MM.1S (cell line): ENCODE data around the gene MIGA1.
"Not testable (repeated sequence)": the region's sequence is repeated elsewhere in the genome, so short reads cannot be mapped to it uniquely, and the experiment has no call there.

ENCODE experiments used
- DNase-seq: peaks from one replicate; pipeline ENCODE4 v3.0.0-alpha.2; 2015
- H2AFZ ChIP-seq: fragments of 300-600 bp; sonication (generic); 2 replicates; pipeline ENCODE4 v1.6.0; 2016; ENCODE audit warnings: antibody characterized with exemption, low read length
- H3F3A ChIP-seq: fragments of 300-600 bp; sonication (generic); 2 replicates; pipeline ENCODE4 v1.6.1; 2016; ENCODE audit warnings: mild to moderate bottlenecking, antibody characterized with exemption, low read length, moderate library complexity, mixed read lengths; ENCODE audit not compliant: insufficient read depth
- H3K27ac ChIP-seq: fragments of 300-600 bp; sonication (generic); 2 replicates; pipeline ENCODE4 v1.5.1; 2016; ENCODE audit warnings: mild to moderate bottlenecking, low read length
- H3K27me3 ChIP-seq: fragments of 300-600 bp; sonication (generic); replicated peaks from 2 replicates; pipeline ENCODE4 v1.6.0; 2016; ENCODE audit warnings: low read length; ENCODE audit not compliant: insufficient read depth
- H3K36me3 ChIP-seq: fragments of 300-600 bp; sonication (generic); replicated peaks from 2 replicates; pipeline ENCODE4 v1.6.1; 2016; ENCODE audit warnings: mild to moderate bottlenecking, low read length, mixed read lengths; ENCODE audit not compliant: insufficient read depth
- H3K4me1 ChIP-seq: fragments of 300-600 bp; sonication (generic); 2 replicates; pipeline ENCODE4 v1.6.1; 2016; ENCODE audit warnings: low read length, mixed read lengths
- H3K4me2 ChIP-seq: fragments of 300-600 bp; sonication (generic); 2 replicates; pipeline ENCODE4 v1.6.0; 2016; ENCODE audit warnings: low read depth, low read length
- H3K4me3 ChIP-seq: fragments of 300-600 bp; sonication (generic); 2 replicates; pipeline ENCODE4 v1.5.1; 2016; ENCODE audit warnings: low read length, mixed read lengths
- H3K79me2 ChIP-seq: fragments of 300-600 bp; sonication (generic); 2 replicates; pipeline ENCODE4 v1.6.1; 2016; ENCODE audit warnings: mixed run types, low read length, mixed read lengths
- H3K9ac ChIP-seq: fragments of 300-600 bp; sonication (generic); 2 replicates; pipeline ENCODE4 v1.6.1; 2016; ENCODE audit warnings: low read length, mixed read lengths
- H3K9me2 ChIP-seq: fragments of 300-600 bp; sonication (generic); replicated peaks from 2 replicates; pipeline ENCODE4 v1.6.1; 2016; ENCODE audit warnings: mild to moderate bottlenecking, low read length, mixed read lengths; ENCODE audit not compliant: insufficient read depth
- H3K9me3 ChIP-seq: fragments of 300-600 bp; sonication (generic); replicated peaks from 2 replicates; pipeline ENCODE4 v1.6.1; 2016; ENCODE audit warnings: mild to moderate bottlenecking, low read length, mixed read lengths; ENCODE audit not compliant: insufficient read depth
- H4K20me1 ChIP-seq: fragments of 300-600 bp; sonication (generic); 2 replicates; pipeline ENCODE4 v1.6.1; 2016; ENCODE audit warnings: mild to moderate bottlenecking, low read length, moderate library complexity, mixed read lengths; ENCODE audit not compliant: insufficient read depth
- EZH2 ChIP-seq: fragments of 300-600 bp; sonication (generic); optimal IDR thresholded peaks from 2 replicates; pipeline ENCODE3; 2017; ENCODE audit warnings: low read depth, mild to moderate bottlenecking, antibody characterized with exemption, low read length, mixed read lengths
- EZH2phosphoT487 ChIP-seq: fragments of 300-600 bp; sonication (generic); IDR thresholded peaks from 2 replicates; pipeline ENCODE4 v1.6.1; 2018; ENCODE audit warnings: antibody characterized with exemption, low read length
- TF ChIP-seq, protein P1 (sequence below): fragments of 300-600 bp; sonication (generic); IDR thresholded peaks from 2 replicates; pipeline ENCODE4 v1.5.1; 2016; ENCODE audit warnings: antibody characterized with exemption, low read length, mixed read lengths

The MIGA1 gene

DNA sequence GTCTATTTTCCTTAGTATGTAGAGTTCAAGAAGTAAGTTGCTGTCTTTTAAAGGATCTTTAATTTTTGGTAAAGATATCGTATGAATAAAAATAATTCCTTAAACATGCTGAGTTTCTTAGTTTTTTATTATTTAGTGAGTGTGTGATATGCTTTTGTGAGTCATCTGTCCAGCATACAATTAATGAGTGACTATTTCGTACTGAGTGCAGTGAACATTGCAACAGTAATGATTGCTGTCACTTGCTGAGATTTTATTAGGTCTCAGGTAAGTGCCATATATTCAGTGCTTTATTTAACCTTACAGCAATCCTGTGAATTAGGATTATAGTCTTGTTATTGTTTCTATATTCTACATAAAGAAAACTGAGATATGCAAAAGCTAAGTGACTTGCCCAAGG is 22.6 kb downstream of the MIGA1 start:
- H3F3A ChIP-seq: no peaks in the 10 kb centered on the region
- H3K4me2 ChIP-seq: no peak overlapping the region
- no peak overlapping the region for H3K9ac ChIP-seq
- no peaks in the 10 kb centered on the region for H3K79me2 ChIP-seq
- H3K9me2 ChIP-seq: no peaks in the 10 kb centered on the region
- no peaks in the 10 kb centered on the region for H3K36me3 ChIP-seq
- TF ChIP-seq EZH2 (no peak), EZH2phosphoT487 (no peak)
- no peak overlapping the region for H3K27ac ChIP-seq
- H3K9me3 ChIP-seq: no peaks in the 10 kb centered on the region
- H3K4me3 ChIP-seq: no peak overlapping the region
- no peaks in the 10 kb centered on the region for H3K27me3 ChIP-seq
- H3K4me1 ChIP-seq: no peaks in the 10 kb centered on the region
- DNase-seq: no peak
- no peaks in the 10 kb centered on the region for H4K20me1 ChIP-seq
- H2AFZ ChIP-seq: no peak overlapping the region

DNA sequence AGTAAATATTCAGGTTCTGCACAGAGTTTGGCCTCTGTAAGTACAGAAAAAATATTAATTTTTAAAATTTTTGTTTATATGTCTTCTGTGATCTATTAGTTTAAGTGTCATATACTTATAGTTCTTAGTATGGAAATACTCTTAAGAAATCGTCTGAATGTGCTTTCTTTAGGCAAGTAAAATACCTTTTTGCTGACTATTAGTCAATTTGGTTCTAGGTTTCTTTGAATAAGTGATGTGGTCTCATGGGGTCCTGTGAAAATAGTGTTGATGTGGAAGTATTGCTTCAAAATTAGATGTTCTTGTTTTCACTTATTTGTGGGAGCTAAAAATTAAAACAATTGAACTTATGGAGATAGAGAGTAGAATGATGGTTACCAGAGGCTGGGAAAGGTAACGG is 23.9 kb downstream of the MIGA1 start:
- no peak overlapping the region for H2AFZ ChIP-seq
- H3K27ac ChIP-seq: no peak overlapping the region
- no peaks in the 10 kb centered on the region for H3K36me3 ChIP-seq
- DNase-seq: no peak
- no peaks in the 10 kb centered on the region for H3K9me3 ChIP-seq
- H4K20me1 ChIP-seq: no peaks in the 10 kb centered on the region
- no peaks in the 10 kb centered on the region for H3K79me2 ChIP-seq
- H3K27me3 ChIP-seq: no peaks in the 10 kb centered on the region
- H3K9ac ChIP-seq: no peak overlapping the region
- no peaks in the 10 kb centered on the region for H3F3A ChIP-seq
- no peak overlapping the region for H3K4me3 ChIP-seq
- H3K4me2 ChIP-seq: no peak overlapping the region
- no peaks in the 10 kb centered on the region for H3K9me2 ChIP-seq
- no peaks in the 10 kb centered on the region for H3K4me1 ChIP-seq
- no peak for TF ChIP-seq EZH2
- TF ChIP-seq, protein P1, sequence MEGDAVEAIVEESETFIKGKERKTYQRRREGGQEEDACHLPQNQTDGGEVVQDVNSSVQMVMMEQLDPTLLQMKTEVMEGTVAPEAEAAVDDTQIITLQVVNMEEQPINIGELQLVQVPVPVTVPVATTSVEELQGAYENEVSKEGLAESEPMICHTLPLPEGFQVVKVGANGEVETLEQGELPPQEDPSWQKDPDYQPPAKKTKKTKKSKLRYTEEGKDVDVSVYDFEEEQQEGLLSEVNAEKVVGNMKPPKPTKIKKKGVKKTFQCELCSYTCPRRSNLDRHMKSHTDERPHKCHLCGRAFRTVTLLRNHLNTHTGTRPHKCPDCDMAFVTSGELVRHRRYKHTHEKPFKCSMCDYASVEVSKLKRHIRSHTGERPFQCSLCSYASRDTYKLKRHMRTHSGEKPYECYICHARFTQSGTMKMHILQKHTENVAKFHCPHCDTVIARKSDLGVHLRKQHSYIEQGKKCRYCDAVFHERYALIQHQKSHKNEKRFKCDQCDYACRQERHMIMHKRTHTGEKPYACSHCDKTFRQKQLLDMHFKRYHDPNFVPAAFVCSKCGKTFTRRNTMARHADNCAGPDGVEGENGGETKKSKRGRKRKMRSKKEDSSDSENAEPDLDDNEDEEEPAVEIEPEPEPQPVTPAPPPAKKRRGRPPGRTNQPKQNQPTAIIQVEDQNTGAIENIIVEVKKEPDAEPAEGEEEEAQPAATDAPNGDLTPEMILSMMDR: no peak
- TF ChIP-seq EZH2phosphoT487: no peak

DNA sequence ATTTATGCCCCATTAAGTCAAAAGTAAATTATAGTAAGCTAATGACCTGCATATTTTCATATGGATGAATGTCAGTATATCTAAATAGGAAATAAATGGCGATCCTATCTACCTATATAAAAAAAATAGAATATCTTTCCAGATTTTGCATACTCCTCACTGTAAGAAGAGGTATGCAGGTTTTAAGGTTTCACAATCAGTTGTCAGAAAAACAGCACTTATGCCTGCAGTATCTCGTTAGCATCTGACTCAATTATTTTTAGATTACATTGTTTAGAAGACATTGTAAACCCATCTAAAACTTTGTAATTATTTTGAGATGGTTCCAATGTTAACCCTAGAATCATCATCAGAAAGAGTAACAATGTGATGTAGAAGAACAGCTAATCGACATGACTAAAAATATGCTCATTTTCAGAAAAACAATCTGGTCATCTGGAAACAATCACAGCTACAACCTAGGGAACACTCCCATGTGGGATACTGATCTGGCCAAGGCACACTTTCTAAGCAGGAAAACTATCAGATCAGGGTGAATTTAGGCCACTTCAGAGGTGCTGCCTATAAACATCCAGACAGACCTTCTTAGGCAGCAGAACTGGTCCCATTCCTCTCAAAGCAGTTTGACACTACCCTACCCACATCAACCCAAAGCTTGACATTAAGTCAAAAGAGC is 30.5 kb downstream of the MIGA1 start:
- not testable (repeated sequence) for H2AFZ ChIP-seq, H3K9me3 ChIP-seq, H3K27ac ChIP-seq, H3K79me2 ChIP-seq, H3K9ac ChIP-seq, H3K4me3 ChIP-seq, H4K20me1 ChIP-seq, H3K4me1 ChIP-seq, H3F3A ChIP-seq, DNase-seq, H3K36me3 ChIP-seq, H3K27me3 ChIP-seq, H3K9me2 ChIP-seq, H3K4me2 ChIP-seq

DNA sequence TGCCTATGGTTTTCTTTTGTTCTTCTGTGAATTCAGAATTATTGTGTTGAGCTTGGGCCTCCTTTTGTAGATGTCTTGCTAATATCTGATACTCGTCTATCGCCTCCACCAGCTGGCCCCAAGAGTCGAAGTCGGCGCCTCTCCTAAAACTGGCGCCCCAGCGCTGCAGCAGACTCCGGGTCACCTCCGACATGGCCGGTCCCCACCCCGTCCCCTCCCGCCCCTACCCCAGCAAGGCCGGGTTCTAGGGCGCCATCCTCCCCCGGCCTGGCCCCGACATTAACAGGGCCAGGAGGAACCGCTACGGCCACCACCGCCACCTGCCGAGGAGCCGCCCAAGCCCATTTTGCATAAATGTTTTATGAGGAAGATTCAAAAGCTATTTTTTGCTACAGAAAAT is 32.1 kb downstream of the MIGA1 start:
- DNase-seq, H3K27ac ChIP-seq, H3K9ac ChIP-seq, H3F3A ChIP-seq, H3K36me3 ChIP-seq, H3K9me2 ChIP-seq, H3K79me2 ChIP-seq, H3K4me2 ChIP-seq, H3K27me3 ChIP-seq, H2AFZ ChIP-seq, H4K20me1 ChIP-seq, H3K4me3 ChIP-seq, H3K9me3 ChIP-seq, H3K4me1 ChIP-seq: not testable (repeated sequence)
